ENCODE measurements around the gene BCL7C.
"Not testable (repeated sequence)": the region's sequence is repeated elsewhere in the genome, so short reads cannot be mapped to it uniquely, and the experiment has no call there.

The BCL7C gene

GRCh38 chr16:30860729-30861128 lies 33.1 kb downstream of the BCL7C start:
- ATAC-seq, result not testable (repeated sequence)

- ATAC-seq, result 0 out of 3 replicates have a peak, but pooled peaks have one; percentile 19
- no peak for TF ChIP-seq GLIS3 (CRISPR knock-in tag; IDR thresholded peaks at IDR 0.05)
- TF ChIP-seq POU6F1 (CRISPR knock-in tag; IDR thresholded peaks at IDR 0.05; ENCODE audit: borderline replicate concordance, low read depth), result no peak
- no peak for TF ChIP-seq ZNF70 (CRISPR knock-in tag; IDR thresholded peaks at IDR 0.05)
- no peak for TF ChIP-seq TOX (CRISPR knock-in tag; IDR thresholded peaks at IDR 0.05; ENCODE audit: borderline replicate concordance)
- TF ChIP-seq ZNF8 (CRISPR knock-in tag; IDR thresholded peaks at IDR 0.05), result no peak
- no peak for TF ChIP-seq ZFP30 (CRISPR knock-in tag; IDR thresholded peaks at IDR 0.05)
- TF ChIP-seq CSRNP3 (CRISPR knock-in tag; IDR thresholded peaks at IDR 0.05), result no peak
- TF ChIP-seq OSR1 (CRISPR knock-in tag; IDR thresholded peaks at IDR 0.05), result no peak
- TF ChIP-seq PPARA (CRISPR knock-in tag; IDR thresholded peaks at IDR 0.05; ENCODE audit: borderline replicate concordance), result no peak
- TF ChIP-seq TSHZ2 (CRISPR knock-in tag; IDR thresholded peaks at IDR 0.05), result no peak
- no peak for TF ChIP-seq BACH2 (CRISPR knock-in tag; IDR thresholded peaks at IDR 0.05; ENCODE audit: borderline replicate concordance)
- no peak for TF ChIP-seq ISL1 (CRISPR knock-in tag; IDR thresholded peaks at IDR 0.05)
Observed at GRCh38 chr16:30858829-30859423, 35.0 kb downstream of the BCL7C start.

- TF ChIP-seq TSHZ2 (CRISPR knock-in tag; IDR thresholded peaks at IDR 0.05), result no peak
- TF ChIP-seq ZNF70 (CRISPR knock-in tag; IDR thresholded peaks at IDR 0.05), result no peak
- no peak for TF ChIP-seq TCF4 (CRISPR knock-in tag; IDR thresholded peaks at IDR 0.05; ENCODE audit: borderline replicate concordance)
- no peak for TF ChIP-seq ZFP3 (CRISPR knock-in tag; IDR thresholded peaks at IDR 0.05)
- no peak for TF ChIP-seq OSR1 (CRISPR knock-in tag; IDR thresholded peaks at IDR 0.05)
- TF ChIP-seq SNAI2 (CRISPR knock-in tag; IDR thresholded peaks at IDR 0.05), result no peak
- no peak for TF ChIP-seq PPARA (CRISPR knock-in tag; IDR thresholded peaks at IDR 0.05; ENCODE audit: borderline replicate concordance)
- no peak for TF ChIP-seq GLIS3 (CRISPR knock-in tag; IDR thresholded peaks at IDR 0.05)
- no peak for TF ChIP-seq BACH2 (CRISPR knock-in tag; IDR thresholded peaks at IDR 0.05; ENCODE audit: borderline replicate concordance)
- TF ChIP-seq ESRRG (CRISPR knock-in tag; IDR thresholded peaks at IDR 0.05), result no peak
- no peak for TF ChIP-seq POU6F1 (CRISPR knock-in tag; IDR thresholded peaks at IDR 0.05; ENCODE audit: borderline replicate concordance, low read depth)
- TF ChIP-seq CSRNP3 (CRISPR knock-in tag; IDR thresholded peaks at IDR 0.05), result no peak
- no peak for TF ChIP-seq RARB (CRISPR knock-in tag; IDR thresholded peaks at IDR 0.05)
- no peak for TF ChIP-seq PATZ1 (CRISPR knock-in tag; IDR thresholded peaks at IDR 0.05; ENCODE audit: borderline replicate concordance)
- no peak for TF ChIP-seq ZNF565 (CRISPR knock-in tag; conservative IDR thresholded peaks at IDR 0.05; ENCODE audit: low read depth)
- TF ChIP-seq ZC3H10 (CRISPR knock-in tag; IDR thresholded peaks at IDR 0.05), result no peak
- TF ChIP-seq TOX (CRISPR knock-in tag; IDR thresholded peaks at IDR 0.05; ENCODE audit: borderline replicate concordance), result no peak
- ATAC-seq, result no peak
Observed at GRCh38 chr16:30858111-30858495, 35.8 kb downstream of the BCL7C start.
